Lung (tissue), 12 donors: Measurements from ENCODE around the gene CIT. TPM values are rescaled to one million over a fixed set of nuclear protein-coding genes. Genes with fewer than 3 reads are reported as not detected.
A peak's percentile ranks its signal among the peaks of the same experiment; 100 is the strongest.

Experiments used
- ATAC-seq: fragments of 200-7000 bp; cut with Tn5 transposase; one replicate; pipeline ENCODE4 v1.9.1; 2020; ENCODE audit warnings: moderate number of reproducible peaks; ENCODE audit not compliant: insufficient read depth, low FRiP score
- DNase-seq, 3 donors: peaks; one replicate each; pipeline ENCODE4 v3.0.0-alpha.2; 2013 to 2017
- H3K27ac ChIP-seq, 2 donors: one replicate each; pipeline ENCODE4 v1.5.1; 2013; ENCODE audit warnings: mild to moderate bottlenecking in 2 of 2, moderate library complexity in 2 of 2, control low read depth in 1 of 2, inconsistent platforms in 1 of 2, low read depth in 1 of 2, low read length in 1 of 2
- H3K27me3 ChIP-seq, 3 donors: one replicate each; pipeline ENCODE4 v1.5.1; 2013; ENCODE audit warnings: low read length in 2 of 3; ENCODE audit not compliant: control insufficient read depth in 3 of 3, insufficient read depth in 3 of 3
- H3K36me3 ChIP-seq, 4 donors: one replicate each; pipeline ENCODE4 v1.5.1; 2013; ENCODE audit warnings: low read length in 4 of 4, mild to moderate bottlenecking in 1 of 4, moderate library complexity in 1 of 4; ENCODE audit not compliant: control insufficient read depth in 4 of 4, insufficient read depth in 4 of 4
- H3K4me1 ChIP-seq, 5 donors: one replicate each; pipeline ENCODE4 v1.5.1; 2013; ENCODE audit warnings: low read length in 5 of 5, mild to moderate bottlenecking in 2 of 5, moderate library complexity in 1 of 5; ENCODE audit not compliant: control insufficient read depth in 5 of 5, insufficient read depth in 5 of 5
- H3K4me3 ChIP-seq: one replicate; pipeline ENCODE4 v1.5.1; 2013; ENCODE audit warnings: mild to moderate bottlenecking, control low read depth, moderate library complexity
- H3K9ac ChIP-seq, 2 donors: one replicate each; pipeline ENCODE4 v1.5.1; 2013; ENCODE audit warnings: low read length in 2 of 2, control low read depth in 1 of 2; ENCODE audit not compliant: insufficient read depth in 1 of 2
- H3K9me3 ChIP-seq, 4 donors: one replicate each; pipeline ENCODE4 v1.5.1; 2013; ENCODE audit warnings: low read length in 3 of 4, mild to moderate bottlenecking in 1 of 4, moderate library complexity in 1 of 4; ENCODE audit not compliant: control insufficient read depth in 4 of 4, insufficient read depth in 3 of 4
- CTCF ChIP-seq: IDR thresholded peaks from 2 replicates; pipeline ENCODE4 v1.5.1; 2012; ENCODE audit warnings: mild to moderate bottlenecking; ENCODE audit errors: control extremely low read depth, extremely low read depth
- WGBS, 2 donors: extraction: QIAGEN DNeasy Blood & Tissue Kit; methylation state at CpG; one replicate each; pipeline ENCODE4 v1.1.7; 2013; 5-methylcytosine and 5-hydroxymethylcytosine counted together
- polyA plus RNA-seq, 2 donors: library from polyadenylated mRNA; stranded (reverse); fragments of 200-250 nt; gene quantifications; one replicate each; pipeline ENCODE4 v1.2.1, GENCODE V29; 2013
- total RNA-seq, 2 donors: library from RNA; depleted of rRNA in 1 of 2; stranded (reverse); fragments of >200 nt in 1 of 2; gene quantifications; one replicate each; pipeline ENCODE4 v1.2.1, GENCODE V29; 2014 to 2021
- donor health status: control.
- donor health status: control.
- donor health status: Bipolar disorder and iron deficiency.
- donor health status: healthy.
- donor health status: DM: yes; HTN: yes; CAD: no.

The CIT gene
- total and polyA plus RNA-seq, 4 donors: 5.0 to 29.3 (median 14.9) TPM

GRCh38 chr12:119877639-119877948 lies 474 bp upstream of the CIT start:
- no peak for TF ChIP-seq CTCF
- no peaks in the 10 kb centered on the region for H3K36me3 ChIP-seq
- no peak overlapping the region for H3K27ac ChIP-seq
- no peak overlapping the region for H3K9ac ChIP-seq
- H3K4me1 ChIP-seq: peaks cover 0 to 11% (median 3%) of the 10 kb centered on the region in 5 donors
- H3K4me3 ChIP-seq: peak overlapping the region; percentile 22
- H3K9me3 ChIP-seq: no peaks in the 10 kb centered on the region
- DNase-seq: no peak
- H3K27me3 ChIP-seq: no peaks in the 10 kb centered on the region
- WGBS, 2 donors: 24 to 37% methylated on average over 4 of the region's 4 CpGs
- no peak for ATAC-seq

- Histone ChIP-seq H3K27me3 (no peaks in the 10 kb centered on the region), H3K9me3 (peaks cover 0 to 2% (median 0%) of the 10 kb centered on the region in 4 donors), H3K36me3 (peaks cover 0 to 5% (median 3%) of the 10 kb centered on the region in 4 donors), H3K4me3 (no peak overlapping the region), H3K9ac (no peak overlapping the region), H3K27ac (no peak overlapping the region), H3K4me1 (no peaks in the 10 kb centered on the region)
- 84 to 94% methylated on average over 5 of the region's 5 CpGs for WGBS, 2 donors
- DNase-seq (no peak), ATAC-seq (no peak)
- no peak for TF ChIP-seq CTCF
These were observed 6.7 kb downstream of the CIT start for GRCh38 chr12:119870457-119870856.

- WGBS, 2 donors: 94% methylated on average over 5 of the region's 5 CpGs
- no peak for TF ChIP-seq CTCF
- Histone ChIP-seq H3K36me3 (peaks cover 0 to 5% (median 3%) of the 10 kb centered on the region in 4 donors), H3K9ac (no peak overlapping the region), H3K4me1 (no peaks in the 10 kb centered on the region), H3K27ac (no peak overlapping the region), H3K27me3 (no peaks in the 10 kb centered on the region), H3K4me3 (no peak overlapping the region), H3K9me3 (peaks cover 0 to 2% (median 0%) of the 10 kb centered on the region in 4 donors)
- DNase-seq (no peak), ATAC-seq (no peak)
These were observed 7.4 kb downstream of the CIT start for GRCh38 chr12:119869720-119870119.

- Histone ChIP-seq H3K36me3 (peaks cover 0 to 5% (median 3%) of the 10 kb centered on the region in 4 donors), H3K9me3 (peaks cover 0 to 2% (median 0%) of the 10 kb centered on the region in 4 donors), H3K27me3 (no peaks in the 10 kb centered on the region), H3K9ac (no peak overlapping the region), H3K27ac (no peak overlapping the region), H3K4me3 (no peak overlapping the region), H3K4me1 (no peaks in the 10 kb centered on the region)
- ATAC-seq (no peak), DNase-seq (no peak)
- no peak for TF ChIP-seq CTCF
- 90% methylated on average over 5 of the region's 5 CpGs for WGBS, 2 donors
These were observed 8.1 kb downstream of the CIT start for GRCh38 chr12:119868992-119869391.
